IMR-90 (cell line): Measurements from ENCODE around the gene KCNMB1. TPM values are rescaled to one million over a fixed set of nuclear protein-coding genes. Genes with fewer than 3 reads are reported as not detected.

Source experiments
- ATAC-seq: fragments of 200-7000 bp; cut with Tn5 transposase; 2 replicates; pipeline ENCODE4 v1.9.1; 2020; ENCODE audit warnings: low read depth, mild to moderate bottlenecking, moderate library complexity
- BruUV-seq: library from RNA; stranded (reverse); fragments of 400-500 nt; replicated peaks from 2 replicates; lab custom pipeline; 2021; lab: Mats Ljungman, UMichigan
- CTCF ChIA-PET: fragments of 300-600 bp; formaldehyde crosslinking; extraction: SDS; loops from one replicate; lab custom pipeline; 2021; ENCODE audit warnings: antibody characterized with exemption; lab: Yijun Ruan, JAX
- POLR2A ChIA-PET: fragments of 300-600 bp; sonication (Branson Sonifier 250); formaldehyde crosslinking; loops from one replicate; lab custom pipeline; 2022; ENCODE audit warnings: antibody characterized with exemption; ENCODE audit not compliant: unreplicated experiment; lab: Charles Lee
- DNase-seq: peaks from one replicate; pipeline ENCODE4 v3.0.0; 2013
- H2AFZ ChIP-seq: replicated peaks from 2 replicates; pipeline ENCODE3; 2013; ENCODE audit warnings: low read length, mild to moderate bottlenecking; ENCODE audit not compliant: poor library complexity
- H2AK5ac ChIP-seq: 2 replicates; pipeline ENCODE4 v1.6.1; 2013; ENCODE audit warnings: low read depth, low read length, inconsistent platforms
- H2AK9ac ChIP-seq: replicated peaks from 2 replicates; pipeline ENCODE3; 2013; ENCODE audit warnings: mild to moderate bottlenecking, low read depth, low read length, moderate library complexity; ENCODE audit not compliant: poor library complexity
- H2BK120ac ChIP-seq: 2 replicates; pipeline ENCODE4 v1.6.1; 2013; ENCODE audit warnings: low read depth, low read length, inconsistent platforms
- H2BK15ac ChIP-seq: 3 replicates; pipeline ENCODE4 v1.6.1; 2013; ENCODE audit warnings: low read depth, low read length, inconsistent platforms
- H2BK20ac ChIP-seq: 2 replicates; pipeline ENCODE4 v1.6.1; 2013; ENCODE audit warnings: low read depth, mild to moderate bottlenecking, inconsistent platforms, low read length, moderate library complexity
- H2BK5ac ChIP-seq: 2 replicates; pipeline ENCODE4 v1.6.1; 2013; ENCODE audit warnings: mild to moderate bottlenecking, low read depth, low read length, inconsistent platforms; ENCODE audit not compliant: poor library complexity, severe bottlenecking
- H3K14ac ChIP-seq: replicated peaks from 2 replicates; pipeline ENCODE4 v1.6.1; 2013; ENCODE audit warnings: low read depth, low read length, inconsistent platforms
- H3K18ac ChIP-seq: 2 replicates; pipeline ENCODE4 v1.6.1; 2013; ENCODE audit warnings: low read depth, low read length, control low read depth
- H3K23ac ChIP-seq: 2 replicates; pipeline ENCODE4 v1.6.1; 2013; ENCODE audit warnings: low read depth, low read length, inconsistent platforms
- H3K27ac ChIP-seq: 2 replicates; pipeline ENCODE4 v1.5.1; 2013; ENCODE audit warnings: mild to moderate bottlenecking, control low read depth, low read length; ENCODE audit not compliant: insufficient read depth
- H3K27me3 ChIP-seq: 2 replicates; pipeline ENCODE4 v1.6.1; 2013; ENCODE audit warnings: low read length; ENCODE audit not compliant: control insufficient read depth, insufficient read depth
- H3K36me3 ChIP-seq: 2 replicates; pipeline ENCODE4 v1.6.1; 2013; ENCODE audit warnings: low read length, mixed read lengths; ENCODE audit not compliant: control insufficient read depth, insufficient read depth
- H3K4ac ChIP-seq: 2 replicates; pipeline ENCODE4 v1.6.1; 2013; ENCODE audit warnings: low read depth, low read length, inconsistent platforms
- H3K4me1 ChIP-seq: 2 replicates; pipeline ENCODE4 v1.6.1; 2013; ENCODE audit warnings: low read length, mixed read lengths; ENCODE audit not compliant: control insufficient read depth, insufficient read depth
- H3K4me2 ChIP-seq: 2 replicates; pipeline ENCODE4 v1.6.1; 2013; ENCODE audit warnings: low read depth, mild to moderate bottlenecking, control low read depth, low read length, moderate library complexity
- H3K4me3 ChIP-seq: 2 replicates; pipeline ENCODE4 v1.5.1; 2013; ENCODE audit warnings: low read depth, mild to moderate bottlenecking, control low read depth, low read length, moderate library complexity; ENCODE audit not compliant: insufficient read depth
- H3K56ac ChIP-seq: 2 replicates; pipeline ENCODE4 v1.6.1; 2013; ENCODE audit warnings: low read length, inconsistent platforms; ENCODE audit not compliant: insufficient read depth; ENCODE audit errors: extremely low read depth
- H3K79me1 ChIP-seq, 2 experiments: 2 replicates each; pipeline ENCODE4 v1.6.1; 2013; ENCODE audit warnings: low read length in 2 of 2, inconsistent platforms in 1 of 2, low read depth in 1 of 2
- H3K9ac ChIP-seq: 2 replicates; pipeline ENCODE4 v1.6.1; 2013; ENCODE audit warnings: low read depth, low read length, control low read depth
- H3K9me1 ChIP-seq: 2 replicates; pipeline ENCODE4 v1.6.1; 2013; ENCODE audit warnings: low read length, inconsistent platforms; ENCODE audit not compliant: insufficient read depth
- H3K9me3 ChIP-seq: 2 replicates; pipeline ENCODE4 v1.6.1; 2013; ENCODE audit warnings: low read length; ENCODE audit not compliant: control insufficient read depth, insufficient read depth
- H4K20me1 ChIP-seq: 2 replicates; pipeline ENCODE4 v1.6.1; 2013; ENCODE audit warnings: low read length, inconsistent platforms; ENCODE audit not compliant: insufficient read depth
- H4K5ac ChIP-seq: 2 replicates; pipeline ENCODE4 v1.6.1; 2013; ENCODE audit warnings: mild to moderate bottlenecking, low read depth, low read length, control low read depth
- H4K8ac ChIP-seq, 2 experiments: 2 replicates each; pipeline ENCODE4 v1.6.1; 2013; ENCODE audit warnings: low read depth in 2 of 2, low read length in 2 of 2, control low read depth in 1 of 2, inconsistent platforms in 1 of 2
- H4K91ac ChIP-seq: 2 replicates; pipeline ENCODE4 v1.6.1; 2013; ENCODE audit warnings: low read depth, low read length, inconsistent platforms; ENCODE audit not compliant: insufficient read depth
- BHLHE40 ChIP-seq: fragments of 150-350 bp; IDR thresholded peaks from 2 replicates; pipeline ENCODE4 v1.6.1; 2016; ENCODE audit warnings: mild to moderate bottlenecking, low read depth, low read length
- CTCF ChIP-seq: conservative IDR thresholded peaks from 2 replicates; pipeline ENCODE4 v1.5.1; 2012; ENCODE audit warnings: mild to moderate bottlenecking, low read depth, low read length, improper control_type of control experiment
- MAZ ChIP-seq: IDR thresholded peaks from 2 replicates; pipeline ENCODE4 v1.6.1; 2012; ENCODE audit warnings: low read depth, mild to moderate bottlenecking, low read length, improper control_type of control experiment, moderate library complexity, borderline replicate concordance
- NFE2L2 ChIP-seq: fragments of 150-350 bp; IDR thresholded peaks from 2 replicates; pipeline ENCODE4 v1.6.1; 2016; ENCODE audit warnings: low read depth, mild to moderate bottlenecking, low read length
- POLR2A ChIP-seq: IDR thresholded peaks from 2 replicates; pipeline ENCODE4 v1.6.1; 2012; ENCODE audit warnings: mild to moderate bottlenecking, low read depth, low read length
- SMC3 ChIP-seq: fragments of 150-350 bp; IDR thresholded peaks from 2 replicates; pipeline ENCODE4 v1.6.1; 2016; ENCODE audit warnings: low read depth, mild to moderate bottlenecking, antibody characterized with exemption, low read length, moderate library complexity
- USF2 ChIP-seq: fragments of 150-350 bp; IDR thresholded peaks from 2 replicates; pipeline ENCODE4 v1.6.1; 2017; ENCODE audit warnings: mild to moderate bottlenecking, antibody characterized with exemption, low read length, low read depth
- WGBS, 2 experiments: methylation state at CpG; one replicate each; pipeline versions ENCODE4 v1.1.5 to v1.1.7; 2013; ENCODE audit warnings: missing lambda C conversion rate in 2 of 2; ENCODE audit not compliant: insufficient read length in 1 of 2; ENCODE audit errors: extremely low coverage in 2 of 2; 5-methylcytosine and 5-hydroxymethylcytosine counted together
- dilution Hi-C: fragments of 300-500 bp; cut with HindIII; formaldehyde crosslinking; loops from one replicate; pipeline ENCODE4 v1.14.3; 2018; ENCODE audit warnings: low sequenced_read_pairs; ENCODE audit not compliant: unreplicated experiment
- in situ Hi-C: fragments of 300-500 bp; cut with MboI; formaldehyde crosslinking; loops from 3 replicates; pipeline ENCODE4 v1.14.3; 2019; ENCODE audit warnings: low sequenced_read_pairs, inconsistent platforms, mixed read lengths
- intact Hi-C: fragments of 100-400 bp; cut with micrococcal nuclease; formaldehyde crosslinking; loops from 2 replicates; pipeline ENCODE4 v1.10.0; 2022
- polyA plus RNA-seq, 3 experiments: library from polyadenylated mRNA; depleted of rRNA; stranded (reverse); fragments of >200 nt; gene quantifications; 2 replicates each; pipeline ENCODE4 v1.2.3, GENCODE V29; 2012; ENCODE audit warnings: low replicate concordance in 1 of 3
- total RNA-seq: library from RNA; depleted of rRNA; stranded (reverse); fragments of >200 nt; gene quantifications from 2 replicates; pipeline ENCODE4 v1.2.3, GENCODE V29; 2012

The KCNMB1 gene
- total and polyA plus RNA-seq, 2 of the 4 experiments (the other 2 are of a cell fraction), result not detected

- ATAC-seq (no peak), DNase-seq (no peak)
- no peak overlapping the region for H3K14ac ChIP-seq
- H4K91ac ChIP-seq, result no peak overlapping the region
- H3K79me1 ChIP-seq, result no peaks in the 10 kb centered on the region
- H2BK120ac ChIP-seq, result no peak overlapping the region
- H2AFZ ChIP-seq, result no peak overlapping the region
- no peak for TF ChIP-seq NFE2L2
- TF ChIP-seq BHLHE40, result no peak
- no peak for TF ChIP-seq POLR2A
- TF ChIP-seq USF2, result no peak
- TF ChIP-seq CTCF, result no peak
- no peak for TF ChIP-seq SMC3
- TF ChIP-seq MAZ, result no peak
- no peak overlapping the region for H3K9ac ChIP-seq
- H2AK9ac ChIP-seq, result no peak overlapping the region
- H3K4me3 ChIP-seq, result no peak overlapping the region
- no peak overlapping the region for H2BK20ac ChIP-seq
- H3K27ac ChIP-seq, result no peak overlapping the region
- dilution Hi-C loops, result no loop called here
- ChIA-PET POLR2A (no interaction called here), CTCF (no interaction called here)
- intact Hi-C loops, result no loop called here
- no CpG with 5 or more reads among the region's 8 CpGs for WGBS, 2 experiments
- H3K23ac ChIP-seq, result no peak overlapping the region
- H3K18ac ChIP-seq, result no peak overlapping the region
- no peaks in the 10 kb centered on the region for H3K9me1 ChIP-seq
- H3K36me3 ChIP-seq, result no peaks in the 10 kb centered on the region
- H2BK5ac ChIP-seq, result no peak overlapping the region
- BruUV-seq, result no TSS peak
- no peak overlapping the region for H4K8ac ChIP-seq
- no peaks in the 10 kb centered on the region for H4K20me1 ChIP-seq
- H3K56ac ChIP-seq, result no peak overlapping the region
- no peak overlapping the region for H3K4me2 ChIP-seq
- H3K4ac ChIP-seq, result no peak overlapping the region
- no peak overlapping the region for H2AK5ac ChIP-seq
- no peaks in the 10 kb centered on the region for H3K4me1 ChIP-seq
- in situ Hi-C loops, result no loop called here
- no peak overlapping the region for H2BK15ac ChIP-seq
- H4K5ac ChIP-seq, result no peak overlapping the region
- no peaks in the 10 kb centered on the region; the same call in 1 of the 2 replicates for H3K27me3 ChIP-seq
- no peaks in the 10 kb centered on the region for H3K9me3 ChIP-seq
Observed at GRCh38 chr5:170386743-170387395, 2.3 kb downstream of the KCNMB1 start.
